MM.1S (cell line): ENCODE measurements around the gene VAC14.
"Not testable (repeated sequence)": the region's sequence is repeated elsewhere in the genome, so short reads cannot be mapped to it uniquely, and the experiment has no call there.

ENCODE experiments used
- DNase-seq: peaks from one replicate; pipeline ENCODE4 v3.0.0-alpha.2; 2015
- H2AFZ ChIP-seq: fragments of 300-600 bp; sonication (generic); 2 replicates; pipeline ENCODE4 v1.6.0; 2016; ENCODE audit warnings: antibody characterized with exemption, low read length
- H3F3A ChIP-seq: fragments of 300-600 bp; sonication (generic); 2 replicates; pipeline ENCODE4 v1.6.1; 2016; ENCODE audit warnings: mild to moderate bottlenecking, antibody characterized with exemption, low read length, moderate library complexity, mixed read lengths; ENCODE audit not compliant: insufficient read depth
- H3K27ac ChIP-seq: fragments of 300-600 bp; sonication (generic); 2 replicates; pipeline ENCODE4 v1.5.1; 2016; ENCODE audit warnings: mild to moderate bottlenecking, low read length
- H3K27me3 ChIP-seq: fragments of 300-600 bp; sonication (generic); replicated peaks from 2 replicates; pipeline ENCODE4 v1.6.0; 2016; ENCODE audit warnings: low read length; ENCODE audit not compliant: insufficient read depth
- H3K36me3 ChIP-seq: fragments of 300-600 bp; sonication (generic); replicated peaks from 2 replicates; pipeline ENCODE4 v1.6.1; 2016; ENCODE audit warnings: mild to moderate bottlenecking, low read length, mixed read lengths; ENCODE audit not compliant: insufficient read depth
- H3K4me1 ChIP-seq: fragments of 300-600 bp; sonication (generic); 2 replicates; pipeline ENCODE4 v1.6.1; 2016; ENCODE audit warnings: low read length, mixed read lengths
- H3K4me2 ChIP-seq: fragments of 300-600 bp; sonication (generic); 2 replicates; pipeline ENCODE4 v1.6.0; 2016; ENCODE audit warnings: low read depth, low read length
- H3K4me3 ChIP-seq: fragments of 300-600 bp; sonication (generic); 2 replicates; pipeline ENCODE4 v1.5.1; 2016; ENCODE audit warnings: low read length, mixed read lengths
- H3K79me2 ChIP-seq: fragments of 300-600 bp; sonication (generic); 2 replicates; pipeline ENCODE4 v1.6.1; 2016; ENCODE audit warnings: mixed run types, low read length, mixed read lengths
- H3K9ac ChIP-seq: fragments of 300-600 bp; sonication (generic); 2 replicates; pipeline ENCODE4 v1.6.1; 2016; ENCODE audit warnings: low read length, mixed read lengths
- H3K9me2 ChIP-seq: fragments of 300-600 bp; sonication (generic); replicated peaks from 2 replicates; pipeline ENCODE4 v1.6.1; 2016; ENCODE audit warnings: mild to moderate bottlenecking, low read length, mixed read lengths; ENCODE audit not compliant: insufficient read depth
- H3K9me3 ChIP-seq: fragments of 300-600 bp; sonication (generic); replicated peaks from 2 replicates; pipeline ENCODE4 v1.6.1; 2016; ENCODE audit warnings: mild to moderate bottlenecking, low read length, mixed read lengths; ENCODE audit not compliant: insufficient read depth
- H4K20me1 ChIP-seq: fragments of 300-600 bp; sonication (generic); 2 replicates; pipeline ENCODE4 v1.6.1; 2016; ENCODE audit warnings: mild to moderate bottlenecking, low read length, moderate library complexity, mixed read lengths; ENCODE audit not compliant: insufficient read depth
- EZH2 ChIP-seq: fragments of 300-600 bp; sonication (generic); optimal IDR thresholded peaks from 2 replicates; pipeline ENCODE3; 2017; ENCODE audit warnings: low read depth, mild to moderate bottlenecking, antibody characterized with exemption, low read length, mixed read lengths
- EZH2phosphoT487 ChIP-seq: fragments of 300-600 bp; sonication (generic); IDR thresholded peaks from 2 replicates; pipeline ENCODE4 v1.6.1; 2018; ENCODE audit warnings: antibody characterized with exemption, low read length
- TF ChIP-seq, protein P1 (sequence below): fragments of 300-600 bp; sonication (generic); IDR thresholded peaks from 2 replicates; pipeline ENCODE4 v1.5.1; 2016; ENCODE audit warnings: antibody characterized with exemption, low read length, mixed read lengths

The VAC14 gene

DNA sequence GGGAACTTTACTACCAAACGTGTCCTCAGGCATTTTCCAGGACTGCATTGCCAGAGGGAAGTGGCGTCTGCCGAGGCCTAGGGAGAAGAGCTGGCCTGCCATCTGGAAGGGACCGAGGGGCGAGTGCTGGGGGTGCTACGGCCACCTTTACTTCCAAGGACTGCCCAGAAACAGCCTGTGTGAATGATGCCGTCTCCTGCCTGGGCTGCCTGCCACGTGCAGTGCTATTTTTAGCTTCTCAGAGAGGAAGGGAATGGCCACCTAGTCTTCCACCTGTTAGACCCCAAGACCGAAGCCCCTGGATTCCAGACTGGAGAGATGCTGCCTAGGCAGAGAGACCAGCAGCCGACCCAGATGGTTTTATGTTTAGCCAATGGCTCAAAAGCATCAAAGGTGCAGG lies 57.2 kb downstream of the VAC14 start:
- Histone ChIP-seq H3K9me3 (no peaks in the 10 kb centered on the region), H3K27me3 (no peaks in the 10 kb centered on the region), H3K4me2 (no peak overlapping the region), H3K36me3 (no peaks in the 10 kb centered on the region), H3K4me3 (no peak overlapping the region), H2AFZ (no peak overlapping the region), H3K4me1 (peaks cover 7% of the 10 kb centered on the region), H3F3A (peaks cover 3% of the 10 kb centered on the region; the same call in 1 of the 2 replicates), H3K79me2 (peaks cover 7% of the 10 kb centered on the region; the same call in 1 of the 2 replicates), H3K27ac (no peak overlapping the region), H3K9me2 (no peaks in the 10 kb centered on the region), H3K9ac (no peak overlapping the region), H4K20me1 (no peaks in the 10 kb centered on the region)
- no peak for TF ChIP-seq EZH2
- TF ChIP-seq, protein P1, sequence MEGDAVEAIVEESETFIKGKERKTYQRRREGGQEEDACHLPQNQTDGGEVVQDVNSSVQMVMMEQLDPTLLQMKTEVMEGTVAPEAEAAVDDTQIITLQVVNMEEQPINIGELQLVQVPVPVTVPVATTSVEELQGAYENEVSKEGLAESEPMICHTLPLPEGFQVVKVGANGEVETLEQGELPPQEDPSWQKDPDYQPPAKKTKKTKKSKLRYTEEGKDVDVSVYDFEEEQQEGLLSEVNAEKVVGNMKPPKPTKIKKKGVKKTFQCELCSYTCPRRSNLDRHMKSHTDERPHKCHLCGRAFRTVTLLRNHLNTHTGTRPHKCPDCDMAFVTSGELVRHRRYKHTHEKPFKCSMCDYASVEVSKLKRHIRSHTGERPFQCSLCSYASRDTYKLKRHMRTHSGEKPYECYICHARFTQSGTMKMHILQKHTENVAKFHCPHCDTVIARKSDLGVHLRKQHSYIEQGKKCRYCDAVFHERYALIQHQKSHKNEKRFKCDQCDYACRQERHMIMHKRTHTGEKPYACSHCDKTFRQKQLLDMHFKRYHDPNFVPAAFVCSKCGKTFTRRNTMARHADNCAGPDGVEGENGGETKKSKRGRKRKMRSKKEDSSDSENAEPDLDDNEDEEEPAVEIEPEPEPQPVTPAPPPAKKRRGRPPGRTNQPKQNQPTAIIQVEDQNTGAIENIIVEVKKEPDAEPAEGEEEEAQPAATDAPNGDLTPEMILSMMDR: no peak
- no peak for TF ChIP-seq EZH2phosphoT487
- DNase-seq: no peak

DNA sequence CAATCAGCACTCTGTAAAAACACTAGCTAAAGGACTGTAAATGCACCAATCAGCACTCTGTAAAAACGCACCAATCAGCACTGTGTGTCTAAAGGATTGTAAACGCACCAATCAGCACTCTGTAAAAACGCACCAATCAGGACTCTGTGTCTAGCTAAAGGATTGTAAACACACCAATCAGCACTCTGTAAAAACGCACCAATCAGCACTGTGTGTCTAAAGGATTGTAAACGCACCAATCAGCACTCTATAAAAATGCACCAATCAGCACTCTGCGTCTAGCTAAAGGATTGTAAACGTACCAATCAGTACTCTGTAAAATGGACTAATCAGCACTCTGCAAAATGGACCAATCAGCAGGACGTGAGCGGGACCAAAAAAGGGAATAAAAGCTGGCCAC lies 58.0 kb downstream of the VAC14 start:
- not testable (repeated sequence) for H3K4me2 ChIP-seq, H3K9ac ChIP-seq, H3K36me3 ChIP-seq, DNase-seq, H4K20me1 ChIP-seq, H3K27me3 ChIP-seq, H2AFZ ChIP-seq, H3K9me3 ChIP-seq, H3K79me2 ChIP-seq, H3K4me3 ChIP-seq, H3K27ac ChIP-seq, H3K9me2 ChIP-seq
- peaks cover 15% of the 10 kb centered on the region for H3K4me1 ChIP-seq
- peaks cover 11% of the 10 kb centered on the region for H3F3A ChIP-seq

DNA sequence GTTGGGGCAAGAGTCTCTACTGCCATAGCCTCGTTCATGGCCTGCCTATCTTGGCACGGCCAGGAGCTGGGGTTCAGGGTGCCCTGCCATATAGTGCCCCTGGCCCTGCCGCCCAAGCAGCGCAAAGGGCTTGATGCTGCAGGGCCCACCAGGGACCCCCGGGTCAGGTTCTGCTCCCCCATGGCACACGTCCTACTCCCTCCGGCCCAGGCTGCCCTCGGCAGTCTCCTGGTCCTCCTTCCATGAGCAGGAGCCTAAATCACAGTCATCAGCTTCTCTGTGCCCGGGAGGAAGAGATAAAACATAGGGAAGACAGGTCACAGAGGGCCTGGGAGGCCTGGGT lies 59.2 kb downstream of the VAC14 start:
- Histone ChIP-seq H3K27me3 (no peaks in the 10 kb centered on the region), H3K79me2 (peaks cover 14% of the 10 kb centered on the region; the same call in 1 of the 2 replicates), H3K4me2 (no peak overlapping the region), H3K36me3 (no peaks in the 10 kb centered on the region), H3K9me3 (no peaks in the 10 kb centered on the region), H2AFZ (no peak overlapping the region), H3K27ac (no peak overlapping the region), H3K4me1 (peaks cover 24% of the 10 kb centered on the region), H3K4me3 (no peak overlapping the region), H3K9ac (no peak overlapping the region), H3K9me2 (no peaks in the 10 kb centered on the region), H4K20me1 (no peaks in the 10 kb centered on the region), H3F3A (peaks cover 20% of the 10 kb centered on the region)
- TF ChIP-seq EZH2phosphoT487 (no peak), EZH2 (no peak)
- TF ChIP-seq, protein P1: no peak
- no peak for DNase-seq

DNA sequence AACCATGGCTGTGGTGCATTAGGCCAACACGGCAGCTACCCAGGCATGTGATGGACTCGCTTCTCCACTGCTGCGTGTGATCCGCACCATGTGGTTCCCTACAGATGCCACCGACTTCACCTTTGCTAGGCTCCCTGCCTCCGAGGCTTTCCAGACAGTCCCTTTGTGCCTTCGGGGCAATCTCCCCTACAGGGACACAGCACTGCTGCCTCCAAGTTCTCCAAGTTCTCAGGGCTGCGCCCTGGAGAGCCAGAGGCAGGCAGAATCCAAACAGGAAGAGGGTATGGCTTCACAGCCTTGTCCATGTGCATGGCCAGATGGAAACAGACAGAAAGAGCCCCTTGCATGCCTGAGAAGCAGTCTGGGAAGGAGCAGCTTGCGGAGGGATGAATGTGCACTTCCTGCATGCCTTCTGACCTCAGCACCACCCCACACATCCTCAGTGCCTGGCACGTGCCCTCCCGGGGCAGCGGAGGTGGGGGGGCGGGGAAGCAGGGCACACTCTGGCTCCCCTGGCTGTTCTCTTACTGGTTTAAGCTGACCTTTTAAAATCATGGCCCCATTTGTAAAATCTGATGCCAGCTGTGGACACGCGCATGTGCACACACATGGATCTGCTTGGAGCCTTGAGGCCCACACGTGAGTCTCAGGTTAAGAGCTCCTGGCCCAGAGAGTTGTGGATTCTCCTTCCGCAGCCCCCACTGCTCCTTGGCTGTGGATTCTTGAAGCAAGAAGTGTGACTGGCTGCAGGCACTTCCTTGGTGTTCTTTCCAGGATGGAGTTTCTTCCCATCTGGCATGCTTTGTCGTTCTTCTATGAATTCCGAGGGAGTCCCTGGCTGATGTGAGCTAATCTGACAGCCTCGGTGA lies 59.8 kb downstream of the VAC14 start:
- Histone ChIP-seq H3K4me1 (peaks cover 29% of the 10 kb centered on the region), H3F3A (peaks cover 20% of the 10 kb centered on the region), H3K4me3 (no peak overlapping the region), H3K27me3 (no peaks in the 10 kb centered on the region), H3K9ac (no peak overlapping the region), H3K9me2 (no peaks in the 10 kb centered on the region), H3K79me2 (peaks cover 19% of the 10 kb centered on the region; the same call in 1 of the 2 replicates), H3K36me3 (no peaks in the 10 kb centered on the region), H2AFZ (no peak overlapping the region), H3K4me2 (no peak overlapping the region), H3K9me3 (no peaks in the 10 kb centered on the region), H4K20me1 (no peaks in the 10 kb centered on the region), H3K27ac (no peak overlapping the region)
- no peak for DNase-seq
- TF ChIP-seq EZH2phosphoT487 (no peak), EZH2 (no peak)
- TF ChIP-seq, protein P1: no peak
